HG02798 (cell line): ENCODE results near the gene UBE2Q2.

Experiments used
- ATAC-seq: cut with Tn5 transposase; IDR thresholded peaks from one replicate; pipeline ENCODE4 v1.9.1; 2021; ENCODE audit warnings: mild to moderate bottlenecking; ENCODE audit not compliant: unreplicated experiment, poor library complexity

Gene UBE2Q2

DNA sequence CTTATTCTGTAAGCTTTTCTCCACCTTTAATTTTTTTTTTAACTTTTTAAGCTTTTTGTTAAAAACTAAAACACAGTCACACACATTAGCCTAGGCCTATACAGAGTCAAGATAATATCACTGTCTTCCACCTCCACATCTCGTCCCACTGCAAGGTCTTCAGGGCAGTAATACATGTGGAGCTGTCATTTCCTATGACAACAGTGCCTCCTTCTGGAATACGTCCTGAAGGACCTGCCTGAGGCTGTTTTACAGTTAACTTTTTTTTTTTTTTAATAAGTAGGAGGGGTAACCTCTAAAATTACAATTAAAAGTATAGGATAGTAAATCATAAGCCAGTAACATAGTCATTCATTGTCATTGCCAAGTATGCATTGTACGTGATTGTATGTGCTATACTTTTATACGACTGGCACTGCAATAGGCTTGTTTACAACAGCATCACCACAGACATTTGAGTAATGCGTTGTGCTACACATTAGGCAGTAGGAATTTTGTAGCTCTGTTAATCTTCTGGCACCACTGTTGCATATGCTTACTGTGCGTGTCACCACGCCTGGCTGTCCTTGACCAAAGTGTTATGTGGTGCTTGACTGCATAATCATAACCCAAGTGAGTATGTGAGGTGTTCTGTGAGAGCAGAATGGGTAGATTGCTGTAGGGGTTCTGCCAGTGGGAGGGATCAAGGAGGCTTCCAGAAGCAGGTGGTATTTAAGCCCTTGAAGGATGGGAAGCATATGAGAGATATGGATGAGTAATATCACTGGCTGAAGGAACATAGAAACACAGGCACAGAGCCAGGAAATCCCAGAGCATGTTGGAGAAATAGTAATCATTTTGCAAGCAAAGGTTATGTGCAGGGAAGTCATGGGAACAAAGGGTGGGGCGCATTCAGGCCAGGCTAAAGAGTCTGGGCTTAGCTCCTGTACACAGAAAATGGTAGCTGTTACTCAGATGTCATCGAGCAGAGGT lies 78.8 kb downstream of the UBE2Q2 start:
- no peak for ATAC-seq

DNA sequence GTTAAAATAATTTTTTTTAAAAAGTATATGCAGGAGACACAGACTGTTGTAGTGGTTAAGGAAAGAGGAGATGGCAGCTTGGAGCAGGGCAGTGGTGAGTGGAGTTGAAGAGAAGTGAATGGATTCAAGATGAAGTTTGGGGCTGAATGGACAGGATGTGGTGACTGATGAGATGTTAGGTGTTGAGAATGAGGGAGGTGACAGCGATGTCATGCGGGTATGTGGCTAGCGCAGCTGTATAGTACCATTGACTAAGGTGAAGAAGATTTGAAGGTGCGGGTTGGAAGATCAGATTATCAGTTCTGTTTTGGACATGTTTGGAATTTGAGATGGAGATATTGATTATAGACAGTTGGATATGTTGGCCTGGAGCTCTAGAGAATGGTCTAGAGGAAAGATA lies 80.5 kb downstream of the UBE2Q2 start:
- no peak for ATAC-seq

DNA sequence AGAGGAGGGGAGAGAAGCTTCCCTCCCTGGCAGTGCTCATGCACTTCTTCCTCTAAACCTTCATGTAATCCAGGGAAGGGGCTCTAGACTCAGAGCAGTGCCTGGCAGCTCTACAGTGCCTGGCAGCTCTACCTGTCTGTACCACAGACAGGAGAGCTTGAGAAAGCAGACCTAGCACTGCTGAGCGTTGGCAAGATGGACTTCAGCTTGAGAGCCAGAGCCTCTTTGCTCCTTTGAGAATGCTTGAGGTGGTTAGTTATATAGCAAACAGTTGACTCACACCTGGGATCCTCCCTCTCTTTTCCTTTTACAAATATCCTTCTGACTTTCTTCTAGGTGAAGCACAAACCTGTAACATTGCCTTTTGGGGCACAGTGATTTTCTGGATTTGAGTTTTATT lies 81.3 kb downstream of the UBE2Q2 start:
- ATAC-seq: no peak

DNA sequence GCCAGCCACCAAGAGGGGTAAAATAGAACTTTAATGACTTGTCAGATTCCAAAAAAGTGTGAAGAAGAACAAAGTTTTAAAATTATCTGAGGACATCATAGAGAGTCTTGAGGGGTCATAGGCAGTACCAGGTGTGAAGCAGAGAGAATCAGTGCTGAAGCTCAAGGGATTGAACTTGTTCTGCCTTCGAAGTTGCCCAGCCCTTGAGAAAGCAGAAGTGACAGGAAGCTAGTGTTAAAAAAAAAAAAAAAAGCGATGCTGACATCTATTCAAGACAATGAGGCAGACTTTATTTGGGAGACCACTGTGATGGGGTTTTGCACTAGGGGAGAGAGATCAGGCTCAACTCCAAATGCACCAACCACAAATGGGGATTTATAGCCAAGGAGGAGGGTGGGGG lies 82.2 kb downstream of the UBE2Q2 start:
- ATAC-seq: no peak

DNA sequence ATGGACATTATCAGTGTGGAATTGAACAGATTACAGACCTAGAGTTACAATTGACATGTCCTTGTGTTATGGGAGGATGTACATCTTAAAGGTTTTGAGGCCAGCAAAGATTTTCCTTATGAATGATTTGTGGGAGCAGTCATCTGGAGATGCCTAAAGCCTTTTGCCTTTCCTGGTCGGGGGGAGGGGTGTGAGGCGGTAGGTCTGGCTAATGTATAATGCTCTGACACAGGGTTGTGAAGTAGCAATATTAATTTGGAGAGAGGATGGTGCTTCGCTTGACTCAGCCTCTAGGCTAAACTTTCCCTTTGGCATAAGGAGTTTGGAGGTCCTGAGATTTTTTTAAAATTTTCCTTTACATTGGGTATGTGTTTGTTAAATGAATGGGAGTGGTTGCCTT lies 83.7 kb downstream of the UBE2Q2 start:
- no peak for ATAC-seq

DNA sequence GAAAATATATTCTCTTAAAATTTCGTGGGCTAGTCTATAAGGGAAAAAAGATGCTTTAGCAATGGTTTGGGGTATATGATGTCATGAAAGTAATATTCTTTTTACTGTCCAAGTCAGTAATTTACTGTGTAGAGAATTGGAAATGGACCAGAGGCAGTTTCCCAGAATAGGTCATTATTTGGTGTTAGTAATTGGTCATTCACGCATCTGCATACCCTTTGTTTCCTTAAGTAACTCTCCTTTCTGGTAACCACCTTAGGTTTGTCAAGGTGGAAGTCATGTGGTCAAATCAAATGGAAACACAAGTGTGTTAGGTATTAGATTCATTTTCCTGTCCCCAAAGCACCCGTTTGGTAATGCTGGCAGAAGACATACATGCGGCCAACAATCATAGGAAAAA lies 84.4 kb downstream of the UBE2Q2 start:
- ATAC-seq: no peak

DNA sequence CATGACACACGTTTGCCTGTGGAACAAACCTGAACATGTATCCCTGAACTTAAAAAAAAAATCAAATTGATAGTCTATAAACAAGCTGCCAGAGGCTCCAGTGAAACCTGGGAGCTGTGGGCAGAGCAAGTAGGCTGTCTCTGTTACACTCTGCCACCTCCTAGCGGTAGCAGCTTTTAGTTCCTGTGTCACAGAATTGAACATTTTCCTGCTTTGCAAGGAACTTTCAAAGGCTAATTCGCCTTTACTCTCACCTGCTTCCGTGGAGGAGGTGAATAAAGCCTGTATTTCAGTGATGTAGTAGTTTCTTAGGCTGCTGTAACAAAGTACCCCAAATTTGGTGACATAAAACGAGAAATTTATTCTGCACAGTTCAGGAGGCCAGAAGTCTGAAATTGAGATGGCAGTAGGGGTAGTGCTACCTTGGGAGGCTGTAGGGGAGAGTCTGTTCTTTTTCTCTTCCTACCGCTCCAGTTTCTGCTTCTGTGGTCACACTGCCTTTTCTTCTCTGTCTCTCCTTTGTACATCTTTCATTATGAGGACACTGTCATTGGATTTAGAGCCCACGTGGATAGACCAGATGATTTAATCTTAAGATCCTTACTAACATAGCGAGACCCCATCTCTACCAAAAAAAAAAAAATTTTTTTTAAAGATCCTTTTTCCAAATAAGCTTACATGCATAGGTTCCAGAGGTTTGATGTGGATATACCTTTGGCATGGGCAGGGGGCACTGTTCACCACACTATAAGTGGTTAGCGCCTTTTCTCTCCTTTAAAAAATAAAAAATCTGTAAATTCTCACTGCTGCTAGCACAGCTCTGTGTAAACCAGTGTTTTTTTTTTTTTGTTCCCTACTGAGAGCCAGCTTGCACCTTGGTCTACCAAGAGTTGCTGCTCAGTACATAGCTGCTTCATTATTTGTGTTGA lies 85.7 kb downstream of the UBE2Q2 start:
- ATAC-seq: no peak

DNA sequence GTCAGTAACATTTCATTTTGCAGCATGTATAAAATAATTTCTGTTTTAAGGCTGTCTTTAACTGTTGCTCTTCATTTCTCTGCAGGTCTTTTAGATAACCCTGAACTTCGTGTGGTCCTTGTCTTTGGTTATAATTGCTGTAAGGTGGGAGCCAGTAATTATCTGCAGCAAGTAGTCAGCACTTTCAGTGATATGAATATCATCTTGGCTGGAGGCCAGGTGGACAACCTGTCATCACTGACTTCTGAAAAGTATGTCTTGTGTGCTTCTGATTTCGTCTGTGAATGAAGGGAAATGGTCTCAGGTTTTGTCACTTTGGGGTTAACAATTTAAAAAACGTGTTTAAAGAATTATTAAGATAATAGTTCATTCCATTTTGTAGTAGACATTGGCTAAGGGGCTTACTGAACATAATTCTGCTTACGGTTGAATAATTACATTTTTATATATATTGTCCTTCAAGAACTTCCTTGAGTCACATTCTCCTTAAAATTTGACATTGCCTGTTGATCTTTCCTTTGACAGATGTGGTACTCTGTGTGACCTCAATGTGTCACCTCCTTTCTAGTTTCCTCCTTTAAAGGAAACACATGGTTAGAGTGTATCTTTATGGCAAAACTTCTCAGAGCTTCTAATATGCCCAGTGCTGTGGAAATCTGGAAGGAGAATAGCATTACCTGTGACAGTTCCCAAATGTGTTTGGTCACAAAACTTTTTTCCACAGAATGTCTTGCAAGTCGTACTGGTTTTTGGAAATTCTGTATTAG lies 86.7 kb downstream of the UBE2Q2 start:
- no peak for ATAC-seq

DNA sequence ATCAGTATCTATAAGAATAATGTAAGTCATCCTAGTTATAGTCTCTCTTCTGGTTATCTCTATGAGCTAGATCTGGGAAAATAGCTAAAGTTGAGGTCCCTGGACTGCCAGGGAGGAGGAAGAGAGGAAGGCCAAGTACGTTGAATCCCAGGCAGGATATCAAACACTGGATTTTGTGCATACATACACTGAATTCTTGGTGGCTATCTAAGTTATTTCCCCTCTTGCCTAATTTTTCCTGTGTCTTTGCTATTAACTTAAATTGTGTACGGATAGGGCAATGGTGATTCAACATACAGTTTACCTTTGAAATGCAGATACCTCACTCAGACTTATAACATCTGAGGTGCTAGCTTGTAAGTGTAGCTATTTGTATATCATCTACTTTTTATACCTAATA lies 87.6 kb downstream of the UBE2Q2 start:
- no peak for ATAC-seq

DNA sequence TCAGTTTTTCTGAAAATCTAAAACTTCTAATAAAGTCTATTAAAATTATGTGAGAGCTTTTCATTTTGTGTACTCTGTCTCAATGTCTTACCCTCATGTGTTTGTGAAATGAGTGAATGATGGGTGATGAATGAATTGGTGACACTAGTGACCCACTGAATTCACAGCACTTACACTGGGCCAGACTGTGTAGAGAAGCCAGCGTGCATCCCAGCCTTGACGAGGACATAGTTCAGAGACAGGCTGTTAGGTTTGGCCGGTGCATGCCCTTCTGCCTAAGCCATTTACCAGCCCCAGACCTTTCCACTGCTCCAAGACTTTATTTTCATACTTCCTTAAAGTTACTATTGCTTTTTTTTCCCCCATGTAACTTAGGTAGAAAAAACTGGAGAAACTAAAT lies 99.2 kb downstream of the UBE2Q2 start:
- ATAC-seq: no peak

DNA sequence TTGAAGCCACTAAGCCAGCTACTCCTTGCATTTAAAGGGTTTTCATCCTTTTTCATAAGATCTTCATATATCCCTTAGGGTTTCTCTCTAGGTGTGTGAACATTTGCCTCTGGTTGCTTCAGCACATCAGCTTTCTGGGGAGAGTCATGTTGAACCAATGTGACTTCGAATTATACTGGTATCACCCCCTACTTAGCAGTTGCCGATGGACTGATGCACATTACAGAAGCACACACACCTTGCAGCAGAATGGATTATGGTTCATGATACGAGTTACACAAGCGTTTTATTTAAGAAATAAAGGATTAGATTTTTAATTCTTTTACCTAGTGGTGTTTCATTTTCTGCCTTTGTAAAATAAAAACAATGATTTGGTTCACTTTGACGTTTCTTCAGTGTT lies 100.0 kb downstream of the UBE2Q2 start:
- ATAC-seq: no peak

DNA sequence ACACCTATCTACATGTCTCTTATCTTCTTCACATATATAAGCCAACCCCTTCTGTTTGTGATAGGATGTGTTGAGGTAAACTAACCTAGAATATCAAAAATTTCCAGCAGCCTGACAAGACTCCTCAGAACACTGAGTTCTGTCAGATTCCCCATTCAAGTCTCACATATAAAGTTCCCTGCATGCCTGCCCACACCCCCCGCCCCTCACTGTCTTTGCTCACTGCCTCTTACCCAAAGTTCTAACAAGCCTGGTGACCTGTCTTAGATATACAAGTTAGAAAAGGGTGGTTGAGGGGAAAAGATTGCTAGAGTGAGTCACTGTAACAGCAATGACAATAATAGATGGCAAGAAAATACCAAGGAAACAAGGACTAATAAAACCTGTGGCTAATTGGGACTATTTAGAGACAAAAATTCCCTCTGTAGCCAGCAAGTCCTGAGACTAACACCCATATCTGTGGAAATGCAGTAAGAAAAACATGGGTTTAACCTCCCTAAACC lies 100.5 kb downstream of the UBE2Q2 start:
- ATAC-seq: no peak

DNA sequence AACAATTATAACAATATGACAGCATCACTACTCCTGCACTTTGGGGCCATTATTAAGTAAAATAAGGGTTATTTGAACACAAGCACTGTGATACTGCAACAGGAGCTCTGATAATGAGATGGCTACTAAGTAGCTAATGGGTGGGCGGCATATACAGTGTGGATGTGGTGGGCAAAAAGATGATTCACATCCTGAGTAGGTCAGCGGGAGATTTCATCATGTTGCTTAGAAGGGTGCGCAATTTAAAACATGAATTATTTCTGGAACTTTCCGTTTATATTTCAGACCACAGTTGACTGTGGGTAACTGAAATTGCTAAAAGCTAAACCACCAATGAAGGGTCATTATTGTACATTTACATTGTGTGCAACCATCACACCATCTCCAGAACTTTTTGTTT lies 102.7 kb downstream of the UBE2Q2 start:
- ATAC-seq: no peak

DNA sequence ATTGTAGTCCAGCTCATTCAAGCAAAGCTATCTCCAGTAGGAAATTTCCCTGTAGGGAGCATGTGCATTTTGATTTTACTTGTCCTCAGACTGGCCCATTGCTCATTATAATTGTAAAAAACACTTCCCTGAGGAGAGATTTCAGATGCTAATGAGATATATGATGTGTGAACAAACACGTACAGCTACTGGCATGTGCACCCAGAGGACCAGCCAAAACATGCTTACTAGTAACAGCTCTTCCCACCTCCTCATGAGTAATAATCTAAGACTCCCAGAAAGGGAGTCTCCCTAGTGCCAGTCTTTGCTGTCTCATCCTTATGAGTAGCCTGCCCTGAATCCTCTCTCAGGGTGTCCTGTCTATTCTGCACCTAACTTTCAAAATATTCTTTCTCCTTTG lies 103.8 kb downstream of the UBE2Q2 start:
- no peak for ATAC-seq

DNA sequence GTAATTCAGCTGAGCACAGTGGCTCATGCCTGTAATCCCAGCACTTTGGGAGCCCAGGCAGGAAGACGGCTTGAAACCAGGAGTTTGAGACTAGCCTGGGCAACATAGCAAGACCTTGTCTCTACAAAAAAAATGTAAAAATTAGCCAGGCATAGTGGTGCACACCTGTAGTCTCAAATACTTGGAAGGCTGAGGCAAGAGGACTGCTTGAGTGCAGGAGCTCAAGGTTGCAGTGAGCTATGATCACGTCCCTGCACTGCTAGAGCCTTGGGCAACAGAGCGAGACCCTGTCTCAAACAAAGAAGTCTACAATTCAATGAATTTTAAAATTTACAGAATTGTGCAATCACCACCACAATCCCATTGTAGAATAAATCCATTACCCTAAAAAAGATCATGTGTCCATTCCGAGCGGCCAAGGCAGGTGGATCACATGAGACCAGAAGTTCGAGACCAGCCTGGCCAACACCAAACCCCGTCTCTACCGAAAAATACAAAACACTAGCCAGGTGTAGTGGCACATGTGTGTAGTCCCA lies 105.6 kb downstream of the UBE2Q2 start:
- ATAC-seq: no peak
